Endothelial cell (in vitro differentiated cells): Measurements from ENCODE around the gene SRRM1. TPM values are rescaled to one million over a fixed set of nuclear protein-coding genes. Genes with fewer than 3 reads are reported as not detected.

Experiments used
- total RNA-seq: library from RNA; stranded (reverse); fragmentation: NEBNext Ultra II Directional; extraction: Animal tissue kit (Norgen Biotek cat#: 25700); gene quantifications from one replicate; pipeline ENCODE4 v1.2.1, GENCODE V29; 2021; ENCODE audit not compliant: unreplicated experiment

The SRRM1 gene
- total RNA-seq, 1 donor from 2014 or later = 126 TPM

Other genes starting within 250 kb of the SRRM1 start
- 10.0 TPM for gene STPG1, start 229.5 kb upstream of the SRRM1 start, total RNA-seq
- gene NIPAL3, start 227.5 kb upstream of the SRRM1 start, total RNA-seq = 9.4 TPM
- 24.9 TPM for gene RCAN3, start 140.5 kb upstream of the SRRM1 start, total RNA-seq
- gene NCMAP, start 87.2 kb upstream of the SRRM1 start, total RNA-seq = 0.05 TPM
- 109 TPM for gene CLIC4, start 102.1 kb downstream of the SRRM1 start, total RNA-seq